ENCODE results near the gene SLC39A11. TPM values are rescaled to one million over a fixed set of nuclear protein-coding genes. Genes with fewer than 3 reads are reported as not detected.

The SLC39A11 gene
- total RNA-seq, 1 experiment from 2014 or later, result 56.1 TPM

- Histone ChIP-seq H3K4me3 (ENCODE audit: low read depth in 2 of 2, low read length in 2 of 2) (no peak overlapping the region), H3K27ac (ENCODE audit: low read length) (peak overlapping the region; percentile 65), H3K4me1 (ENCODE audit: control insufficient read depth, insufficient read depth, low read length) (peaks cover 31% of the 10 kb centered on the region), H3K9me3 (ENCODE audit: control insufficient read depth, insufficient read depth, low read depth, low read length) (no peaks in the 10 kb centered on the region), H3K27me3 (ENCODE audit: control insufficient read depth, insufficient read depth, low read length) (no peaks in the 10 kb centered on the region), H3K36me3 (ENCODE audit: control insufficient read depth, insufficient read depth, low read length) (no peaks in the 10 kb centered on the region)
- POLR2A ChIA-PET, result interaction anchor here (0.6 kb wide), 1 partner anchor 8 kb away, joined by 3 read pairs; no protein-coding TSS in a partner anchor
- ATAC-seq, result no peak
- in situ Hi-C loops (cut with HindIII; ENCODE audit: low pct_unique_long_range_greater_than_20kb, low sequenced_read_pairs) (no loop called here), intact Hi-C loops (cut with micrococcal nuclease; ENCODE audit: unreplicated experiment) (no loop called here)
- CTCF ChIA-PET, result interaction anchor here (0.7 kb wide), 1 partner anchor 80 kb away, joined by 4 read pairs; no protein-coding TSS in a partner anchor
- no peak for TF ChIP-seq POLR2AphosphoS5 (IDR thresholded peaks at IDR 0.05; ENCODE audit: low read depth, low read length)
- no peak for TF ChIP-seq REST (IDR thresholded peaks at IDR 0.05; ENCODE audit: insufficient read depth in 1 of 2, low read depth in 2 of 2, low read length in 1 of 2)
- TF ChIP-seq SIN3A (IDR thresholded peaks at IDR 0.05; ENCODE audit: borderline replicate concordance, insufficient read depth, low read depth, low read length), result no peak
- no peak for TF ChIP-seq CTCF (IDR thresholded peaks at IDR 0.05)
- TF ChIP-seq TCF7L2 (IDR thresholded peaks at IDR 0.05; ENCODE audit: low read depth, low read length), result no peak
- no TSS peak for BruUV-seq (replicated peaks)
- DNase-seq (ENCODE audit: low read depth, low spot score), result no peak
Measured at GRCh38 chr17:72692676-72693075, 399.8 kb downstream of the SLC39A11 start.

GRCh38 chr17:72691586-72691985 lies 400.9 kb downstream of the SLC39A11 start:
- H3K9me3 ChIP-seq (ENCODE audit: control insufficient read depth, insufficient read depth, low read depth, low read length), result no peaks in the 10 kb centered on the region
- TF ChIP-seq POLR2AphosphoS5 (IDR thresholded peaks at IDR 0.05; ENCODE audit: low read depth, low read length) (no peak), TCF7L2 (IDR thresholded peaks at IDR 0.05; ENCODE audit: low read depth, low read length) (no peak), CTCF (IDR thresholded peaks at IDR 0.05) (no peak), REST (IDR thresholded peaks at IDR 0.05; ENCODE audit: insufficient read depth in 1 of 2, low read depth in 2 of 2, low read length in 1 of 2) (no peak), SIN3A (IDR thresholded peaks at IDR 0.05; ENCODE audit: borderline replicate concordance, insufficient read depth, low read depth, low read length) (no peak)
- CTCF ChIA-PET, result no interaction called here
- H3K4me3 ChIP-seq (ENCODE audit: low read depth in 2 of 2, low read length in 2 of 2), result no peak overlapping the region
- 0 out of 2 replicates have a peak, but pooled peaks have one; percentile 14 for ATAC-seq
- no peak for DNase-seq (ENCODE audit: low read depth, low spot score)
- intact Hi-C loops (cut with micrococcal nuclease; ENCODE audit: unreplicated experiment), result no loop called here
- H3K27me3 ChIP-seq (ENCODE audit: control insufficient read depth, insufficient read depth, low read length), result no peaks in the 10 kb centered on the region
- no peaks in the 10 kb centered on the region for H3K36me3 ChIP-seq (ENCODE audit: control insufficient read depth, insufficient read depth, low read length)
- H3K27ac ChIP-seq (ENCODE audit: low read length), result peak overlapping the region; percentile 100
- peaks cover 25% of the 10 kb centered on the region for H3K4me1 ChIP-seq (ENCODE audit: control insufficient read depth, insufficient read depth, low read length)
- BruUV-seq (replicated peaks), result no TSS peak
- in situ Hi-C loops (cut with HindIII; ENCODE audit: low pct_unique_long_range_greater_than_20kb, low sequenced_read_pairs), result no loop called here
- POLR2A ChIA-PET, result interaction anchor here (0.5 to 0.6 kb wide), 2 partner anchors 9 kb away, joined by 3 read pairs; no protein-coding TSS in a partner anchor

All from Panc1 (cell line).